ENCODE data around the gene KLF7.

Gene KLF7

GRCh38 chr2:207166349-207167098 lies 776 bp upstream of the KLF7 start:
- DNase-seq (ENCODE audit: low spot score): peak; percentile 90

DNA sequence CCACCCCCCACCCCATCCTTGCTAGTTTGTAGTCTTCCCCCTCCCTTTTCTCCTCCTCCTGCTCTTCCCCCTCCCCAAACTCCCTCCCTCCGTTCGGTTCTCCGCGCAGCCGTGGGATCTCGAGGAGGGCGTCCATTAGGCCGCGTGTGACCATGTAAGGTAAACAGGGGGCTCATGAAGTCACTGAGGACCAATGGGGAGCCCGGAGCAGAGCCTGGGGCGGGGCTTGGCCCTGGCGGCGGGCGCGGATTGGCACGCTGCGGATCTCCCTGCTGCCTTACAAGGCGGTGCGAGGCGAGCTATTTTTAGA lies 246 bp upstream of the KLF7 start:
- DNase-seq (ENCODE audit: low spot score): peak; percentile 100

DNA sequence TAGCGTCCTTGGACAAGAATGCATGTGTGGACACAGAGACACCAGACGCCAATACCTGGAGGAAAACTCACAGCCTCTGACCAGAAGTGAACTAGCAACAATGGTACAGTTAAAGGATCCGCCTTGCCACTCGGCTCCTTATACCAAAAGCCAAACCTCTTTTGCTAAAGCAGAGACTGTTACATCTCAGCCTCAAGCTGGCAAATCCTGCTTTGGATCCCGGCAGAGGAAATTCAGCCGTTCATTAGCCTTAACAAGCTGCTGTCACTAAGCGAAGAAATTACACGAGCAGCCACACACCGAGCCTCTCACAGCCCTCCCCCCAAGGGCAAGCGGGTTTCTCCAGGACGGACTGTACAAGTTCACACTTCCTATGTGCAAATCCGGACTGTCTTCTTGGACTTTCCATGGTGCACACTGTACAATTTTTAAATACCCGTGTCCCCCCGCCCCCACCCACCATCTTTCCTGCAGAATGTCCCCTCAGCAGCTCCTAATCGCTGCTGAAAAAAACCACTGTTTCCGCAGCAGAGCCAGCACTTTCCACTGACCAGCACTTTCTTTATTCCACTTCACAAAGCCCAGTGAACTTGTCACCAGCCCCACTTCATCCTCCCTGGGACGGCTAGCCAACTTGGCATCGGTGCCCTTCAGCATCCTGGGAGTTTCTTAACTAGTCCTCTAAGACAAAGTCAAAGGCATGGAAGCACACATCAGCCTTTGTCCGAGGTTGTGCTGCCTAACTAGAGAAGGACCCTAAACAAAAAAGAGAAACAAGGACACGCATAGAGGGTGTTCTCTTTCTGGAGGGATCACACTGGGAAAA lies 1.5 kb downstream of the KLF7 start:
- DNase-seq (ENCODE audit: low spot score): no peak

GRCh38 chr2:207163756-207164005 lies 2.1 kb downstream of the KLF7 start:
- DNase-seq (ENCODE audit: low spot score): no peak

DNA sequence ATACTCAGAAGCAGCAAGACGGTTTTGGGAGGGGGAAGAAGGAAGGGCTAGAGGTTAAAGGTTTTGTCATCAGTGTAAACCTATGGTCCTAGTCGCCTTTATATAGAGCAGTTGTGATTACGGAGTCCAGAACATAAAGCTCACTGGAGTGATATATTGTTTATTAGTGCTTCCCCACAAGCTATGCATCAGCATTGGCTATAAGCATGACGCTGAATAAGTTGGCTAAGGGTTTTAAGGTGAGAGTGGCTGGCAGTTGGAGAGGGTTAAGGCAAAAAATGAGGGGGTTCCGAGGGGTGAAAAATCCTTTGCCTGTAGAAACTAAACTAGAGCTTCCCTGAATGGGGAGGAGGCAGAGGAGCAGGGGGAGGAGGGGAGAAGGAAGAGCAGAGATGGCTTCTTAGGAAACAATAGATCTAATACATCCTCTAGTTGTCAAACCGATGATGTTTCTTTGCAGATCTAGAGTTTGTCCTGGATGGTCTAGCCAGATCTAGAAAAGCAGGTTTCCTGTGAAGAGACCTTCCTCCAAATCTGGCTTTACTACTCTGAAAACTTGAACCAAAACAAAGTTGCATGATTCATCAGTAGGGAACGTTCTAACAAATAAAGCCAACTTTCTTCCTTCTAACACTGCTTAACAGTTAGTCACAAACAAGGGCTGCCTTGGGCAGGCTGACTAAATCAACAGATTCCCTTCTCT lies 2.5 kb downstream of the KLF7 start:
- DNase-seq (ENCODE audit: low spot score): no peak

DNA sequence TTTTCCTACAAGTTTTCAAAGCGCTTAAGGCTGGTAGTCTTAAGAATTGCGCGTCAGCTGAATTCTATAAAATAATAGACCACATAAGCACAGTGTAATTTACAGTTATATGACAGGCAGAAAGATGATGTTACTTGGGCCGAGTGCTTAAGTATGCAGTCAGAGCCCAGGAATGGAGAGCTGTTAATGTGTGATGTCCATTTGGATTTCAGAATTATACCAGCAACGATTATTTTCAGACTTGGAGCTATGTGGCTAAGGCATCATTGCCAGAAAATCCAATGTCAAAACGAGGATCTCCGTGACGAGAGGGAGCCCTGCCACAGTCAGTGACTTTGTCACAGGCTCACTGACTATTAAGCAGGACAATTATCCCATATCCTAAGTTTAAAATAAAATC lies 3.4 kb downstream of the KLF7 start:
- no peak for DNase-seq (ENCODE audit: low spot score)

DNA sequence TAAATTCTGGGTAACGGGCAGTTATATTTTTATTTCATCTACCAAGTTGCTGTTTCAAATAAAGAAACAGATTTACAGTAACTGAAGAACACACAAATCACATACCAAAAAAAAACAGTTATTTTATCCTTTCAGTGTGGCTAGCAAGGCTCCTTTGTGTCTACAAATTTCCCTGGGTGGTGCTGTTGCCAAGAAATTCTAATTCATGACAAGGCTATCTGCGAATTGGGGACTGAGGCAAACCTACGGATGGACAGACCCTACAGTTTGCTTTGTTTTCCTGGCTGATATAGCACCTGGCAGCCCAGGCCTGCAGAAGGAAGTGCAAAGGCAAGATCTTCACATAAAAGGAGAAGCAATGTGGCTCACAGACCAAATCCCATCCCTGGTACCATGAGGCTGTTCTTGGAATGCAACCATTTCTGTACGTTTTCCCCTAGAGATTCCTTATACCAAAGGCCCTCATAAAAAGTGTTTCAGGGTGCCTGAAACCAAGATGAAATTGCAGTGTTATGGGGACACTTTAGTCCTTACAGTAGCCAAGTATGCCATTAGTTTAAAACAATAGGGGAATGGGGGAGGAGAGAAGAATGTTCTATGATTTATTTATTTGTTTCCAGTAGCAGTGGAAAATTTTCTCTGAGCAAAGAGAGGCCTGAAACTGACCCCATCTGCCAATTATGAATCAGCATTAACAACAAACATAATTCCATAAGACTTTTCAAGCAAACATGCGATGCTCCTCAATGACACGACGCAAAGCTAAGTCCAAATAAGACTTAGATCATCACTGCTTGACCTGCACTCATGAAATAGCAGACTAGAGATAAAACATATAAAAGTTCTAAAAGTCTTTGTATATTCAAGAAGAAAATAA lies 4.3 kb downstream of the KLF7 start:
- DNase-seq (ENCODE audit: low spot score): no peak

- DNase-seq (ENCODE audit: low spot score): no peak
These were observed 5.6 kb downstream of the KLF7 start for GRCh38 chr2:207160115-207160514.

- DNase-seq (ENCODE audit: low spot score): no peak
These were observed 6.7 kb downstream of the KLF7 start for GRCh38 chr2:207159002-207159401.

DNA sequence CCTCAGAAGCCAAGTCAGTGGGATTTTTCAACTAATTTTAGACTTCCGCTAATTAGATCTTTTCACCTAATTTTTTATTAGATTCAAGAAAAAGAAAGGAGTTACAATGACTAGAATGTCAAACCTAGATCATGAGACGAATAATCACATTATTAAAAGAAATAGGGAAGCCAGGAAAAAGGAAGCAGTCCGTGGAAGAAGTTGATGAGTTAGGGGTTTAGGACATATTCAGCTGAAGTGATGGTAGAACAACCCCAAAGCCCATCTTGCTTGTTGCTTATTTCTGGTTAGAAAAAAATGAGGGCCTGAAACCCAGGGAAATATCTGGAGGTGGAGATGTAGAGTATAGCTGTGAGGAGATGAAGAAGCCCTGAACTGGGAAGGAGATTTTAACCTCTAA lies 8.0 kb downstream of the KLF7 start:
- DNase-seq (ENCODE audit: low spot score): no peak

GRCh38 chr2:207157162-207157481 lies 8.6 kb downstream of the KLF7 start:
- no peak for DNase-seq (ENCODE audit: low spot score)

DNA sequence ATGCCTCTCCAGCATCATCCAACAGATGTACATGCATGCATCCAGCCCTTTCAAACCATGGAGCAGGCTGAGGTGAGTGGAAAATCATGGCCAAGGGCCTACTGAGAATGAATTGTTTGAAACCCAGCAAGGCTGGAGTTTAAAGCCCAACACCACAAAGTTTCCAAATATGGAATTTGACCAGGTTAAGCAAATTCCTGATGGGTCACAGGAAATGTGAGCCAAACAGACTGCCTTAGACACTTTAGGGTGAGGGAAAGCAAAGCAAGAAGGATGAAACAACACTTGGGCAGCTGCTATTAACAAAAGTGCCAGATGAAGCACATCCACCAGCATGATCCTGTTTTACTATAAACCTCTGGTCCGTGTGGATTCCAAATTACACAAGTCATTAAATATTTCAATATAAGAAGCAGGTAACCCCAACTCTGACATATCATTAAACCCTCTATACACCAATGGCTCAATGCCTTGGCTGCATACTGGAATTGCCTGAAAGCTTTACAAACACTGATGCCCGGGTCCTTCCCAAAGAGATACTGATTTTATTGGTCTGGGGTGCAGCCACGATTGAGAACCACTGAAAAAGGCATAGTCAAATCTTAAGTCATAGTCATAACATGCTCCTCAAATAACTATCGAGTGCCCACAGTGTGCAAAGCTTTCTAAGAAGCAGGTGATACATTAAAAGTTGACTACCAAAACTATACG lies 9.1 kb downstream of the KLF7 start:
- DNase-seq (ENCODE audit: low spot score): no peak

DNA sequence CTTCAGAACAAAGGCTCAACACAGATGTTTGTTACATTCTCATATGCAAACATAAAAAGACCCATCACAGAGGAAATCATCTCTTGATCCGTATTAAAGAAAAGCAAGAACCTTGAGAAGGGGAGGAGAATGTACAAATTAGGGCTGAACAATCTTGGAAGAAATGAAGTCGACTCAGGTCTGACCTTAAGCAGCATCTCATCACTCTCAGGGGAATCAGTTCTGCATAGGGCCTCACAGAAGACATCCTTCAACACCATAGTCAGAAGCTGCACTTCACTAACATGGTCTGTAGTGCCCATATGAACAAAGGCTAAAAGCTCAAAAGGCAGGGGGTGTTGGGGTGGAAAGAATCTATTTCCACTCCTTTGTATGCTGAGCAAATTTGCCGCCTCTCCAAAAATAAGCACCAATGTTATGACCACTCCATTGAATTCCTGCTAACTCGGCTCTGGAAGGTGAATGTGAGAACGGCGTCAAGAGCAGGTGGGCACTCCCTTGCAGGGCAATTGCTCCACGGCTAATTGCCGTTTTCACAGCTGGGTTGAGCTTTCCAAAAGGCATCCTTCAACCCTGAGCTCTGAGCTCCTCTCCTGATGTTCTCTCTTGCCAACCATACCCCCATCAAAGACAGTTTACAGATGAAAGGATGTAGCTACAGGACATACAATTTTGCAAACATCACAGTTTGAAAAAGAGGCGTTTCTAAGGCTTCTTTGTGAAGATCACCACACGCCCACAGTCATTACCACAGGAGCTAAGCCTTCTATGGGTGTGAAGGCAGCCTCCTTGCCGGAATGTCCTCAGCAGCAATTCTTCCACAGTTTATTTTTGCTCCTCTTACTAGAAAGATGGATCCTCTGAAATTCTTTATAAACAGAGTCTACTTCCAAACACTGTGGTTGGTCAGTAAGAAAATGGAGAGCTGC lies 10.0 kb downstream of the KLF7 start:
- no peak for DNase-seq (ENCODE audit: low spot score)

DNA sequence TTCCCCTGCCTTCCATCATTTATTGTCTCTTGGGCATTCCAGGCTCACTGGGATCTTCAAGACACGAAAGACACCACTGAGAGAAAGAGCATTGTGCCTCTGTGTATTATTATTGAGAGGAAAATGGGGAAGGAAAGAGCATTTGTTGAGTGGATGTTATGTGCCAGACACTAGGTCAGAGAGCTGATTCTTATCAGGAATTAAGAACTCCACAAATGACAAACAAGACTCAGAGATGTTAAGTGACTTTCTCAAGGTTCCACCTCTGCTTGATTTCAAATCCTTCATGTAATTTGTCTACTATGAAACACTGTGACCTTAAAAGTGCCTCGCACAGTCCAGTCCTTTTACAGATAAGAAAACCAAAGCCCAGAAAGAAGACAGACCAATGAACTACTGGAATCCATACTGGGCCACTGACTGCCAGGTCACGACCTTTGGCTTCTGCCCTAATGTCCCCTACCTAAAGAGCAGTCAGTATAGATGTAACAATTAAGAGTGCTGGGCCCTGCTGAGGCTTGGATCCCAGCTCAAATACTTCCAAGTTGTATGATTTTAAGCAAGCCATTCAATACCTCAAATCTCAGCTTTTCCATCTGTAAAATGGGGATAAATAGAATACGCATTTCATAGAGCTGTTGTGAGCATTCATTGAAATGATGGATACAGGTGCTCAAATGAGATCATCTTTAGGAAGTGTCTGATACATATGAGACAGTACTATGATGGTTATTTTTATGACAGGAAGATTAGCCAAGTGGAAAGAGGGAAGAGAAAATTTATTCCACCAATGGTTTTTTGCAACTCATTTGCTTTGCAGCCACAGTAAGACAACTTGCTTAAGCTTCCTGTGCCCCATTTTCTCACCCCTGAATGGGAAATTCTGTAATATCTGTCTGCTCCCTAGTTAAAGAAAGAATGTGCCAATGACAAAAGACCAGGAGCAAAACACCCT lies 10.9 kb downstream of the KLF7 start:
- DNase-seq (ENCODE audit: low spot score): no peak

GRCh38 chr2:207153266-207153975 lies 12.3 kb downstream of the KLF7 start:
- DNase-seq (ENCODE audit: low spot score): no peak

DNA sequence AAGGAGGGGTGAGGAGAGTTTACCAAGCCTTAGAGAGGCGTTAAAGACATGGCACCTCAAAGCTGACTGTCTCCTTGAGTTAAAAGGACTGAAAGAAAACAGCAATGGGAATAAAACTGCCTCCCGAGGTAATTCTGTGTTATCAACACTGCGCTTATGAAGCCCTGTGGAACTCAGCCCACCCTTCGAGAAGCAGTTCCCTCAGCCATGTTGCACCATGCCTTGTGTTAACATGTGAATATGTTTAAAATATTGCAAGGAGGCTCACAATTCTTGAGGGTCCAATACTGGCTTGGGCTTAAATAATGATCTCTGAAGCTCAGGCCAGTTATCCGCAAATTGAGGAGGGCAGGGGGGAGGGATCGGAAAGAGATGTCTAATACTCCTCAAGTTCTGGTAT lies 14.7 kb downstream of the KLF7 start:
- DNase-seq (ENCODE audit: low spot score): no peak

DNA sequence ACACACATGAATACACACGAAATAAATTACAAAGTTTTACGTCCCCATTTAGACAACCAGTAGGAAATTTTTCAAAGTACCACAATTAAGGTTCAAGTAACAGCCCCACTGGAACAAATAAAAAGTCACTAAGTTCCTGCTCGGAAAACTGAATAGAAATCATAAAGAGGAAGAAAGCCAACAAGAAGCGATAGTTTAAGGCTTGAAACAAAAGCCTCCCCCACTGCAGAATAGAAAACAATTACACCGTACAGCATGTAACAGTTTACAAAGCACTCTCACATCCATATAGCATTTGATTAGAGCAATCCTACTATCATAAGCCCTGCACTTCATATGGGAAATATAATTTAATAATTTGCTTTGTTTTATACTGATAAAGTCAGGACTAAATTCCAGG lies 15.5 kb downstream of the KLF7 start:
- DNase-seq (ENCODE audit: low spot score): no peak

- DNase-seq (ENCODE audit: low spot score): no peak
These were observed 16.2 kb downstream of the KLF7 start for GRCh38 chr2:207149249-207150213.
